HL-60 (cell line): ENCODE results near the gene RGS11.

Source experiments
- CTCF ChIP-seq: IDR thresholded peaks from one replicate; pipeline ENCODE4 v1.5.1; 2011; ENCODE audit warnings: low read length, control low read depth, inconsistent platforms; ENCODE audit not compliant: insufficient read depth
- GABPA ChIP-seq: IDR thresholded peaks from 2 replicates; pipeline ENCODE4 v1.6.1; 2012; ENCODE audit warnings: low read depth
- POLR2AphosphoS5 ChIP-seq: IDR thresholded peaks from 2 replicates; pipeline ENCODE4 v1.6.1; 2012; ENCODE audit warnings: low read depth

DNA sequence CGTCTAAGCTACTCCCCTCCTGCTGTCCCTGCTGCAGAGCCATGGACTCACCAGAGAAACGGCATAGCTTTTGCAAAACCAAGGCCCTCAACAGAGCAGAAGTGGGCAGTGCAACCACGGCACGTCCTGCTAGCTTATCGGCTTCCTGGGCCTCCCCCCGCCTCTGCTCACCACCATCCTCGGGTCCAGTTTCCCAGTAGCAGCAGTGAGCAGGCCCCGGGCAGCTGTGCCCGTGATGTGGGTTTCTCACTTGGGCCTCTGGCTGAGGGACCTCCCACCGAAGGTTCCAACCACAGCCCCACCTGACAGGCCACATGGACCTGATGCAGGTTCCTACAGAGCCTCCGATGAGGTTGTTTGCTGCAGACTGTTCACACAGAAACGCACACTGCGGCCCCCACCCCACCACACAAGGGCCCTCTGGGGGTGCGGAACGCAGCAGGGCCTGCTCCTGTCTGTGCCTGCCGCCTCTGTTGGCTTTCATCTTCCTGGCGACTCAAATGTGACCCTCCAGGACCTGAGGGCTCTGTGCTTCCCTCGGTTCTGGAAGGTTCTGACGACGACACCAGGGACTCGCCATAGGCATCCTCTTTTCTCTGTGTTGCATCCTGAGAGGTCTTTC, 32.1 kb upstream of the RGS11 start:
- TF ChIP-seq GABPA (no peak), CTCF (no peak), POLR2AphosphoS5 (no peak)
